Mammary epithelial cell (primary cell): ENCODE measurements around the gene MEGF11.

ENCODE experiments used
- EZH2 ChIP-seq: IDR thresholded peaks from 2 replicates; pipeline ENCODE4 v1.6.1; 2012; ENCODE audit warnings: low read length, inconsistent platforms, borderline replicate concordance
- TF ChIP-seq, protein P1 (sequence below), 2 donors: IDR thresholded peaks in 1 of 2; conservative IDR thresholded peaks in 1 of 2; 2 replicates each; pipeline ENCODE4 v1.5.1; 2011 to 2012; ENCODE audit warnings: inconsistent platforms in 2 of 2, low read length in 2 of 2, mild to moderate bottlenecking in 2 of 2, control low read depth in 1 of 2, low read depth in 1 of 2; ENCODE audit not compliant: insufficient read depth in 1 of 2; ENCODE audit errors: extremely low read depth in 1 of 2

DNA sequence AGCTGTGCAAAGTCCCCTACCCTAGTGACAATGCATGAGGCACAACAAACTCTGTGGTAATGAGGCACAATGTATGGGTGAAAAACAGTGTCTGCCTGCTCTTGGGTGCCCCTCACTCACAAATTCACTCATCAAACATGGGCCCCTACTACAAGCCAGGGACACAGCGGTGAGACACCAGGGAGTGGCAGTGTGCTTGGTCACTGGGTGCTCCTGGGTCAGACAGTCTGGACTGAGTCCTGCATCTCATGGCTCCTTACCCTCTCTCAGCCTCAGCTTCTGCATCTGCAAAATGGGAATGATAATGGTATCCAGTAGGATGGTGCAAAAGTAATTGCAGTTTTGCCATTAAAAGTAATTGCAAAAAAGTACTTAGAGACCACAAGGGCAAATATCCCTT lies 184.7 kb downstream of the MEGF11 start:
- TF ChIP-seq, protein P1, sequence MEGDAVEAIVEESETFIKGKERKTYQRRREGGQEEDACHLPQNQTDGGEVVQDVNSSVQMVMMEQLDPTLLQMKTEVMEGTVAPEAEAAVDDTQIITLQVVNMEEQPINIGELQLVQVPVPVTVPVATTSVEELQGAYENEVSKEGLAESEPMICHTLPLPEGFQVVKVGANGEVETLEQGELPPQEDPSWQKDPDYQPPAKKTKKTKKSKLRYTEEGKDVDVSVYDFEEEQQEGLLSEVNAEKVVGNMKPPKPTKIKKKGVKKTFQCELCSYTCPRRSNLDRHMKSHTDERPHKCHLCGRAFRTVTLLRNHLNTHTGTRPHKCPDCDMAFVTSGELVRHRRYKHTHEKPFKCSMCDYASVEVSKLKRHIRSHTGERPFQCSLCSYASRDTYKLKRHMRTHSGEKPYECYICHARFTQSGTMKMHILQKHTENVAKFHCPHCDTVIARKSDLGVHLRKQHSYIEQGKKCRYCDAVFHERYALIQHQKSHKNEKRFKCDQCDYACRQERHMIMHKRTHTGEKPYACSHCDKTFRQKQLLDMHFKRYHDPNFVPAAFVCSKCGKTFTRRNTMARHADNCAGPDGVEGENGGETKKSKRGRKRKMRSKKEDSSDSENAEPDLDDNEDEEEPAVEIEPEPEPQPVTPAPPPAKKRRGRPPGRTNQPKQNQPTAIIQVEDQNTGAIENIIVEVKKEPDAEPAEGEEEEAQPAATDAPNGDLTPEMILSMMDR (conservative IDR thresholded peaks at IDR 0.05 in 1 of 2, IDR thresholded peaks at IDR 0.05 in 1 of 2; ENCODE audit: extremely low read depth in 1 of 2, insufficient read depth in 1 of 2, low read depth in 1 of 2, low read length in 2 of 2): no peak
- no peak for TF ChIP-seq EZH2
